Upper lobe of left lung (tissue), 6 donors: ENCODE measurements around the gene ELOVL3. TPM values are rescaled to one million over a fixed set of nuclear protein-coding genes. Genes with fewer than 3 reads are reported as not detected.
A peak's percentile ranks its signal among the peaks of the same experiment; 100 is the strongest.
"Not testable (repeated sequence)": the region's sequence is repeated elsewhere in the genome, so short reads cannot be mapped to it uniquely, and the experiment has no call there.

ENCODE experiments used
- ATAC-seq, 2 donors: fragments of 200-7000 bp; cut with Tn5 transposase; one replicate each; pipeline ENCODE4 v1.9.1; 2022; ENCODE audit warnings: mild to moderate bottlenecking in 2 of 2, moderate library complexity in 2 of 2; ENCODE audit not compliant: low FRiP score in 2 of 2
- DNase-seq, 2 donors: peaks; one replicate each; pipeline ENCODE4 v3.0.0-alpha.2; 2019 to 2020
- H3K27ac ChIP-seq, 4 donors: fragments of 200-600 bp; sonication (generic); one replicate each; pipeline ENCODE4 v1.5.1; 2016 to 2019
- H3K27me3 ChIP-seq, 4 donors: fragments of 200-600 bp; sonication (generic); one replicate each; pipeline ENCODE4 v1.5.1; 2017 to 2019
- H3K36me3 ChIP-seq, 4 donors: fragments of 200-600 bp; sonication (generic); one replicate each; pipeline ENCODE4 v1.5.1; 2016 to 2019
- H3K4me1 ChIP-seq, 4 donors: fragments of 200-600 bp; sonication (generic); one replicate each; pipeline ENCODE4 v1.5.1; 2018 to 2019
- H3K4me3 ChIP-seq, 4 donors: fragments of 200-600 bp; sonication (generic); one replicate each; pipeline ENCODE4 v1.5.1; 2017 to 2019; ENCODE audit warnings: mild to moderate bottlenecking in 2 of 4, moderate library complexity in 1 of 4
- H3K9me3 ChIP-seq, 4 donors: fragments of 200-600 bp; sonication (generic); one replicate each; pipeline ENCODE4 v1.5.1; 2018 to 2019
- EP300 ChIP-seq, 4 donors: sonication (generic); formaldehyde crosslinking; IDR thresholded peaks; one replicate each; pipeline ENCODE4 v1.5.1; 2017; ENCODE audit warnings: antibody characterized with exemption in 4 of 4, control low read depth in 2 of 4
- POLR2A ChIP-seq, 4 donors: fragments of 450-650 bp; IDR thresholded peaks; one replicate each; pipeline ENCODE4 v1.5.1; 2016 to 2017; ENCODE audit warnings: antibody characterized with exemption in 4 of 4, mild to moderate bottlenecking in 2 of 4
- POLR2AphosphoS5 ChIP-seq, 2 donors: sonication (generic); formaldehyde crosslinking; IDR thresholded peaks; one replicate each; pipeline ENCODE4 v1.5.1; 2017; ENCODE audit warnings: antibody characterized with exemption in 2 of 2
- WGBS, 2 donors: methylation state at CpG; one replicate each; pipeline ENCODE4 v1.1.5; 2017 to 2018; 5-methylcytosine and 5-hydroxymethylcytosine counted together
- total RNA-seq, 6 donors: library from RNA; depleted of rRNA in 4 of 6; stranded (reverse); fragments of >200 nt in 4 of 6; gene quantifications; one replicate each; pipeline versions ENCODE4 v1.1.0 to v1.2.1, GENCODE V29; 2016 to 2021
- TF ChIP-seq, protein P1 (sequence below), 6 experiments: fragments of 450-650 bp in 4 of 6; fragments of 200-600 bp in 2 of 6; sonication (generic) in 2 of 6; IDR thresholded peaks; one replicate each; pipeline ENCODE4 v1.5.1; 2016 to 2019; ENCODE audit warnings: antibody characterized with exemption in 6 of 6
- donor health status: DM: no; HTN: no; CAD: no; lungs with moderate emphysema.
- donor health status: DM: no; HTN: yes; CAD: no; lungs with severe emphysema.

Gene ELOVL3
- total RNA-seq, 6 donors from 2014 or later: 0.46 to 2.7 (median 1.1) TPM; not detected in 3

DNA sequence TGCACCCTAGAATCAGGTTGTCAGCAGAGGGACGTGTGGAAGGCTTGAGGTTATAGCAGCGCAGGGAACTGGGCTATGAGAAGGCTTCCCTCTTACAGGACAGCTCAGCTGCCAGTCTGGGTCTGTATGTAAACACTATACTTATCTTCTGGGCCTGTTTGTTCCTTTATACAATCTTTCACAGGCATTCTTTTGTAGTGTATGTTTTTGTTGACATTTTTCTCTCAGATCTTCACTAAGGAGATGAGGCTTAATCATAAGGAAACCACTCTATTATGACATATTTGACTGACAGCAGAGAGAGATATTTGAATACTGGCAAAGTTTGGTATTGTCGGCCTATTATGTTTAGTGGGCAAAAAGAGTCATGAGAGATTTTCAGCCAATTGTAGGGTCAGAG is 20.2 kb downstream of the ELOVL3 start:
- DNase-seq (peak in 1 of 2 donors; percentile 32), ATAC-seq (no peak)
- peaks cover 44 to 60% (median 46%) of the 10 kb centered on the region in 4 donors for H3K4me1 ChIP-seq
- H3K9me3 ChIP-seq: no peaks in the 10 kb centered on the region
- 22 to 23% methylated on average over 3 of the region's 3 CpGs for WGBS, 2 donors
- peak overlapping the region in 2 of 4 donors; percentile 91 to 93 for H3K27ac ChIP-seq
- H3K27me3 ChIP-seq: peaks cover 0 to 2% (median 0%) of the 10 kb centered on the region in 4 donors
- H3K36me3 ChIP-seq: peaks cover 0 to 3% (median 0%) of the 10 kb centered on the region in 4 donors
- H3K4me3 ChIP-seq: peak overlapping the region; percentile 74 to 86 (median 82)
- TF ChIP-seq EP300 (IDR thresholded peaks at IDR 0.05) (no peak), POLR2A (IDR thresholded peaks at IDR 0.05) (no peak), POLR2AphosphoS5 (IDR thresholded peaks at IDR 0.05) (no peak)
- TF ChIP-seq, protein P1, sequence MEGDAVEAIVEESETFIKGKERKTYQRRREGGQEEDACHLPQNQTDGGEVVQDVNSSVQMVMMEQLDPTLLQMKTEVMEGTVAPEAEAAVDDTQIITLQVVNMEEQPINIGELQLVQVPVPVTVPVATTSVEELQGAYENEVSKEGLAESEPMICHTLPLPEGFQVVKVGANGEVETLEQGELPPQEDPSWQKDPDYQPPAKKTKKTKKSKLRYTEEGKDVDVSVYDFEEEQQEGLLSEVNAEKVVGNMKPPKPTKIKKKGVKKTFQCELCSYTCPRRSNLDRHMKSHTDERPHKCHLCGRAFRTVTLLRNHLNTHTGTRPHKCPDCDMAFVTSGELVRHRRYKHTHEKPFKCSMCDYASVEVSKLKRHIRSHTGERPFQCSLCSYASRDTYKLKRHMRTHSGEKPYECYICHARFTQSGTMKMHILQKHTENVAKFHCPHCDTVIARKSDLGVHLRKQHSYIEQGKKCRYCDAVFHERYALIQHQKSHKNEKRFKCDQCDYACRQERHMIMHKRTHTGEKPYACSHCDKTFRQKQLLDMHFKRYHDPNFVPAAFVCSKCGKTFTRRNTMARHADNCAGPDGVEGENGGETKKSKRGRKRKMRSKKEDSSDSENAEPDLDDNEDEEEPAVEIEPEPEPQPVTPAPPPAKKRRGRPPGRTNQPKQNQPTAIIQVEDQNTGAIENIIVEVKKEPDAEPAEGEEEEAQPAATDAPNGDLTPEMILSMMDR (IDR thresholded peaks at IDR 0.05): no peak

- peaks cover 0 to 3% (median 0%) of the 10 kb centered on the region in 4 donors for H3K36me3 ChIP-seq
- ATAC-seq (no peak), DNase-seq (no peak)
- no peaks in the 10 kb centered on the region for H3K27me3 ChIP-seq
- TF ChIP-seq, protein P1 (IDR thresholded peaks at IDR 0.05): no peak
- TF ChIP-seq EP300 (IDR thresholded peaks at IDR 0.05): no peak
- TF ChIP-seq POLR2A (IDR thresholded peaks at IDR 0.05): no peak
- TF ChIP-seq POLR2AphosphoS5 (IDR thresholded peaks at IDR 0.05): no peak
- no peak overlapping the region for H3K27ac ChIP-seq
- H3K4me1 ChIP-seq: peaks cover 34 to 47% (median 36%) of the 10 kb centered on the region in 4 donors
- H3K4me3 ChIP-seq: no peak overlapping the region
- H3K9me3 ChIP-seq: no peaks in the 10 kb centered on the region
Measured at GRCh38 chr10:102247734-102248133, 21.6 kb downstream of the ELOVL3 start.

GRCh38 chr10:102252508-102252907 is 26.4 kb downstream of the ELOVL3 start:
- H3K4me3 ChIP-seq, H3K36me3 ChIP-seq, ATAC-seq, H3K27ac ChIP-seq, H3K27me3 ChIP-seq, DNase-seq, H3K9me3 ChIP-seq: not testable (repeated sequence)
- 97% methylated on average over 3 of the region's 3 CpGs for WGBS, 2 donors
- H3K4me1 ChIP-seq: peaks cover 16 to 33% (median 16%) of the 10 kb centered on the region in 4 donors

DNA sequence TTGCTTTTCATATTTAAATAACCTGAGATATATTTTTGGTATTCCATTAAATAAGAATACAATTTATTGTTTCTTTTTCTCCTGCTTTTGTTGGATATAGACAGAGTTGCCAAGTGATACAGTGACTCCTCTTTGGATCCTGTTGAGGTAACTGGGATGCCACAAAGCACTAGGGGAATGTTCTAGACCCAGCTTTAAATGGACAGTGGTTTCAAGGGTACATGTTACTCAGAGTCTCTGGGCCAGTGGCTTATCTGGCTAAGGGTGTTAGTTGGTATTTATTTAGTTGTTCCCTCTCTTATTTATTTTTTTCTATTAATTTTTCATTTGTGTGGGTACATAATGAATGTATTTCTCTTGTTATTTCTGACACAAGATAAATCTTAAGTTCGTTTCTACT is 28.3 kb downstream of the ELOVL3 start:
- H3K9me3 ChIP-seq: no peaks in the 10 kb centered on the region
- TF ChIP-seq POLR2AphosphoS5 (IDR thresholded peaks at IDR 0.05) (no peak), EP300 (IDR thresholded peaks at IDR 0.05) (no peak), POLR2A (IDR thresholded peaks at IDR 0.05) (no peak)
- TF ChIP-seq, protein P1 (IDR thresholded peaks at IDR 0.05): no peak
- H3K4me3 ChIP-seq: no peak overlapping the region
- 86 to 95% methylated on average over 1 of the region's 1 CpG for WGBS, 2 donors
- ATAC-seq: no peak
- peaks cover 0 to 16% (median 0%) of the 10 kb centered on the region in 4 donors for H3K36me3 ChIP-seq
- DNase-seq: no peak
- H3K4me1 ChIP-seq: peaks cover 0 to 20% (median 4%) of the 10 kb centered on the region in 4 donors
- no peaks in the 10 kb centered on the region for H3K27me3 ChIP-seq
- H3K27ac ChIP-seq: no peak overlapping the region

DNA sequence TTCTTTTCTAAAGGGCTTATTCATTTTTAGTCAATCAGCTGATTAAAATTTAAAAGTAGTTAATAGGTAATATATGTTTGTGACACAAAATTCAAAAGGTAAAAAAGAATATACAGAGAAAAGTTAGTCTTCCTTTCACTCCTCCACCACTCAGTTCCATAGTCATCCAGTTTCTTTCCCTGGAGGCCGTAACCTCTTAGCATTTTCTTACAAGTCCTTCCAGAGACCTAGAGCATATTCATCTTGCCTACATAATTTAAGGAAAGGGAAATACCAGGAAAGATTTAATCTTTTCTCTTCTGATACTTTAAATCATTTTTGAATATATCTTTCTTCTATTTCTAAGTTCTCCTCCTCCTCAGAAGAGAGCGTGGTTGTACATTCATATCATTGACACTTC is 29.3 kb downstream of the ELOVL3 start:
- peaks cover 0 to 24% (median 4%) of the 10 kb centered on the region in 4 donors for H3K36me3 ChIP-seq
- no peaks in the 10 kb centered on the region for H3K9me3 ChIP-seq
- H3K27me3 ChIP-seq: no peaks in the 10 kb centered on the region
- no peak overlapping the region for H3K4me3 ChIP-seq
- peaks cover 0 to 13% (median under 1%) of the 10 kb centered on the region in 4 donors for H3K4me1 ChIP-seq
- ATAC-seq: no peak
- no peak overlapping the region for H3K27ac ChIP-seq
- TF ChIP-seq, protein P1 (IDR thresholded peaks at IDR 0.05): no peak
- TF ChIP-seq POLR2A (IDR thresholded peaks at IDR 0.05) (no peak), POLR2AphosphoS5 (IDR thresholded peaks at IDR 0.05) (no peak), EP300 (IDR thresholded peaks at IDR 0.05) (no peak)
- DNase-seq: no peak
- WGBS, 2 donors: 98 to 100% methylated on average over 2 of the region's 2 CpGs
